Measurements from ENCODE around the gene LRRC27. TPM values are rescaled to one million over a fixed set of nuclear protein-coding genes. Genes with fewer than 3 reads are reported as not detected.
"Not testable (repeated sequence)": the region's sequence is repeated elsewhere in the genome, so short reads cannot be mapped to it uniquely, and the experiment has no call there.

Gene LRRC27
- polyA plus RNA-seq, 3 donors = 21.1 to 41.9 (median 25.8) TPM

DNA sequence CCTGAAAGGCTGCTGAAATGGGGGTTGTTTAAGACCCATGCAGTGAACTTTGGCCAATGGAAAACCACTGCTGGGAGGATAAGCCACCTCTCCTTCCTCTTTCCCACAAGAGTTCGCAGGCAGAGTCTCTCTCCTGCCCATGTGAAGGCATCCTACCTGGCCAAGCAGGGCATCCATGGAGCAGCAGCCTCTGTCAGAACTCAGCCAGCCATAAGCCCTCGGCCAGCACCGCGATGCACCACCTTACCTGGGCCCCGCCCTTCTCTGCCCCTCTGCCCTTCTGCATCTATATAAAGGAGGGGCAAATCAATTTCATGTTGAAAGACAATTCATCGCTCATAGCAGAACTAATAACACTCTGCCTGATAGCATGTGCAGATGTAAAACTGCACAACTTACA is 18.1 kb upstream of the LRRC27 start:
- no peak for DNase-seq (ENCODE audit: low read depth in 3 of 3, low spot score in 2 of 3)

DNA sequence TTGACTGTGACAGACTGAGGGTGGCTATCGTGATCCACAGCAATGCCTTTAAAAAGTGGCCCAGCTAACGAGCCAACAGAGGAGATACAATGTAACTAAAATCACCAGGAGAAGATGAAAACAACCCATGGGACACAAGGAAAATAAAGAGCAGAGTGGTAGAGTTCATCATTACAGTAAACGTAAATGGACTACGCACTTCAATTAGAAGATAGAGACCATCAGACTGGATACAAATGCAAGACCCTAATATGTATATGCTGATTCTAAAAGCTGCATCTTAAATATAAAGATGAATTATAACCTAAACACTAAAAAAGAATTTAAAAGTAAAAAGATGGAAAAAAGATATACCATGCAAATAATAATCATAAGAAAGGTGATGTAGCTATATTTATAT is 17.7 kb upstream of the LRRC27 start:
- DNase-seq (ENCODE audit: low read depth in 3 of 3, low spot score in 2 of 3) = no peak

DNA sequence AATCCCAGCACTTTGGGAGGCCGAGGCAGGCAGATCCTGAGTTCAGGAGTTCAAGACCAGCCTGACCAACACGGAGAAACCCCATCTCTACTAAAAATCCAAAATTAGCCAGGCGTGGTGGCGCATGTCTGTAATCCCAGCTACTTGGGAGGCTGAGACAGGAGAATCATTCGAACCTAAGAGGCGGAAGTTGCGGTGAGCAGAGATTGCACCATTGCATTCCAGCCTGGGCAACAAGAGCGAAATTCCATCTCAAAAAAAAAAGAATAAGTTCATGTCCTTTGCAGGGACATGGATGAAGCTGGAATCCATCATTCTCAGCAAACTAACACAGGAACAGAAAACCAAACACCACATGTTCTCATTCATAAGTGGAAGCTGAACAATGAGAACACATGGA is 17.1 kb upstream of the LRRC27 start:
- DNase-seq (ENCODE audit: low read depth in 3 of 3, low spot score in 2 of 3) = not testable (repeated sequence)

DNA sequence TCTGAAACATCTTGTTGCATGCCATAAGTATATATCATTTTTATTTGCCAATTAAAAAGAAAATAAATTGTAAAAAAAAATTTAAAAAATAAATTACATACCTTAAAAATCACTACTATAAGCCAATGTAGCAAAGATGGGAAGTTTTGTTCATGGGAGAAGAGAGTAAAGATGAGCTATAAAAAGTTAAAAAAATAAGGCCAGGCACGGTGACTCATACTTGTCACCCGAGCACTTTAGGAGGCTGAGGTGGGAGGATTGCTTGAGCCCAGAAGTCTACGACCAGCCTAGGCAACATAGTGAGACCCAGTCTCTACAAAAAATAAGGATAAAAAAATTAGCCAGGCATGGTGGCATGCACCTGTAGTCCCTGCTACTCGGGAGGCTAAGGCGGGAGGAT is 15.9 kb upstream of the LRRC27 start:
- DNase-seq (ENCODE audit: low read depth in 3 of 3, low spot score in 2 of 3) = no peak

DNA sequence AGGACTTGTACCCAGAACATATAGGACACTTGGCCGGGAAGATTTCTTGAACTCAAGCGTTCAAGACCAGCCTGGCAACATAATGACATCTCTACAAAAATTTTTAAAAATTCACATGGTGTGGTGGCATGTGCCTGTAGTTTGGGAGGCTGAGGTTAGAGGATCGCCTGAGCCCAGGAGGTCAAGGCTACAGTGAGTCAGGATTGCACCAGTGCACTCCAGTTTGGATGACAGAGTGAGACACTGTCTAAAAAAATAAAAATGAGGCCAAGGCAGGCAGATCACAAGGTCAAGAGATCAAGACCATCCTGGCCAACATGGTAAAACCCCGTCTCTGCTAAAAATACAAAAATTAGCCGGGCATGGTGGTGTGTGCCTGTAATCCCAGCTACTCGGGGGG is 14.5 kb upstream of the LRRC27 start:
- not testable (repeated sequence) for DNase-seq (ENCODE audit: low read depth in 3 of 3, low spot score in 2 of 3)

DNA sequence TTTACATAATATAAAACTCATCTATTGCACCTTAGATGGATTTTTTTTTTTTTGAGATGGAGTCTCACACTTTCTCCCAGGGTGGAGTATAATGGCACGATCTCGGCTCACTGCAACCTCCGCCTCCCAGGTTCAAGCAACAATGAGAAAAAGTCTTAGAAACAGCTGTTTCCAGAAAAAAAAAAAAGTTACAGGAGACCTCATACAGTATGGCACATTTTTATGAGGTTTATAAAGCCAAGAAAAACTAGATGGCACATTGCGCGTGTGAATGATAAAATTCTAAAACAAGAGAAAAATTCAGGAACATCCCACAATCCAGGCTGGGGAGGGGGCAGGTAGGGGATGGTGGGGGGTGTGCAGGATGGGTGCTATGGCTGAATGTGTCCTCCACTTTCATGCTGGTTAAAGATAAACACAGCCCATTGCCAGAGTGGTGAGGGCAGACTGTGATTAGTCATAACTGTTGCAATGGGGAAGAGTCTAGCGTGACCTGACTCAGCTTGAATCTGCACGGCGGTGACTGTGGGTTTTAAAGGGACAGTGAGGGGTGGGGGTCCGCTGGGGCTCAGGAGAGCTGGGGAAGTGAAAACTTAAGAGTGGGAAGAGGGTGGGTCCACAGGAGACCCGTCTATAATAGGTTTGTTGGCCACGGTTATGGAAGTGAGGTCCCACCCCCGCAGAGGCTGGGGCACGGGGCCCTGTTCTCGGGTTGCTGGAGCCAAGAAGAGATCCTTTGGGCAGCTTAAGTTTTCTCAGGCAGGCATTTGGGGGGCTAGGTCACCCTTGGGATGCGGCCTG is 11.9 kb upstream of the LRRC27 start:
- no peak for DNase-seq (ENCODE audit: low read depth in 3 of 3, low spot score in 2 of 3)

DNA sequence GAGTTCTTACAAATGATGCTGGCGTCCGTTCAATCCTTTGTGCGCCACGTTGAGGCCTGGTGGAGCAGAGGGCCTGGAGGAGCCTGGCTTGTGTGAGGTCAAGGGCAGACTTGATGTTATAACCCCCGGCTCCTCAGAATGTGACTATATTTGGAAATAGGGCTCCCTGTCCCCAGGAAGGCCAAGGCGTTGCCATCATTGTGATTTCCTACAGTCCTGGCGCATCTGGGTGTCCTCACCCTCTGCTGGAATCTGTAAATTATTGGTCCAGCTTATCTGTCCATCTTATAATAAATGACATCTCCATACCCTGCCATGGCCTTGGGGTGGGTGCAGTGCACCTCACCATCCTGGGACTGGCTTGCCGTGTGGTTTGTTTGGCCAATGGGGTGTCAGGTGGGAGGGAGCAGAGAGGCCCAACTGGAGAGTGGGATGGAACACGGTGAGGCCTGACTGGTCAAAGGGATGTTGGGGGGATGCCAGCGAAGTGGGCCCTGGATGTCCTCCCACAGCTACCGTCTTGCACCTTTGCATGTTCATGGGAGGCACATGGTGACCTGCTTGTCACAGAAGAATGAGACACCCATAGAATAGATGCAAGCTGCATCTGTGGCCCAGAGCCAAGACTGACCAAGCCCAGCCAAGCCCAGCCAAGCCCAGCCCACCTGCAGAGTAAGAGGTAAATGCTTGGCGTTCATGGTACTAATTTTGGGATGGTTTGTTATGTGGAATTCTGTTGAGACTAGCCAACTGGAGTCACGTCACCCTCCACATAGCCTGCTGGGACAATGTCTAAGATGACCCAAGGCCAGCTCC is 11.1 kb upstream of the LRRC27 start:
- DNase-seq (ENCODE audit: low read depth in 3 of 3, low spot score in 2 of 3) = no peak

DNA sequence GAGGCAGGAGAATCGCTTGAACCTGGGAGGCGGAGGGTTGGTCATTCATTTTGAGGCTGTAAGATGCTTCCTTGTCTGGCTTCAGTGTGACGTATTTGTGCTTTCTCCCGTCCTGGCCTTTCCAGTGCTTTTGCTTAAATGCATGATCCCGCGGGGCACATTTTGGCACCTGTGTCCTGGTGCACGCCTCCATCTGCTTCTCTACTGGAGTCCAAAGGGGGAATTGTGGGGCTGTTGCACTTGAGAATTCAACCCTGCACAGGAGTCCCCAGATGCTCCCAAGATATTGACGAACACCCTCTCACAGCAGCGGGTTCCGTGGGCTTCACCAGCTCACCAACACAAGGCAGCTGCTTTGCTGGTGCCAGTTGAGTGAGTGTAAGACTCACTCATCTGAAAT is 10.3 kb upstream of the LRRC27 start:
- DNase-seq (ENCODE audit: low read depth in 3 of 3, low spot score in 2 of 3) = no peak

DNA sequence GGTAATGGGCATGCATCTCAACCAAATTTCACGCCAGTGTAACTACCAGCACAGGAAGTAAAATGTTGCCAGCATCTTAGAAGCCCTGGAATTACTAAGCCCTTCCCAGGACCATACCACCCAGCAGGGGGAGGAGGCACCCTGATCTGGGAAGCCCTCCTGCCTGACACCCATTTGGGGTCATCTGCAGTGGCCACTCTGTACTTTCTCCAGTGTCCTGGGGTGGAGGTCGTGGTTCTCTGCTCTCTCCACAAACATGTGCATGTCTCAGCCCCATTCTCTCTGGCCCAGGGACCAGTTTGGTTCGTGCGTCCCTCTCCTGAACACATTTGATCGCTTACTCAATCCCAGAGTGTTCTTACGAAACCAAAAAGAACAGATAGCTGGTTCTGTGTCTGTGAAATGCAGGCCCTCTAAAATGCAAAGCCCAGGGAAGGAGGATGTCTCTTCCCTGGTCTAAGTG is 9.4 kb upstream of the LRRC27 start:
- DNase-seq (ENCODE audit: low read depth in 3 of 3, low spot score in 2 of 3) = no peak

DNA sequence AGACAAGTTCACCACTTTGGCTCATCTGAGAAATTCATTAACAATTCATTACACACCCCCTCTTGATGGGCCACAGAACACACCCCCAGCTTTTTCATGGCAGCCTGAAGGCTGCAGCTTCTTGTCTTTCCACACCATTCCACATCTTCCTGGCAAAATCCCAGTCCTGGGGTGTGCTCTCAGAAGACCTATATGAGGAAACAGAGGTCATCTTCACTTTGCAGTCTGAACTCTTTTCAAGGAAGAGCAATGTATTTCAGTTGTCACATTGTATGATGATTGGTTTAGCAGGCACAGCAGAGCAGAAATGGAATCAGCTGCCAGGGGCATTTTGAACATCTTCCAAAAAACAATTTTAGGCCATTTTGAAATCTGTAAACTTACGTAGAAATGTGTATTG is 7.8 kb upstream of the LRRC27 start:
- DNase-seq (ENCODE audit: low read depth in 3 of 3, low spot score in 2 of 3) = no peak

DNA sequence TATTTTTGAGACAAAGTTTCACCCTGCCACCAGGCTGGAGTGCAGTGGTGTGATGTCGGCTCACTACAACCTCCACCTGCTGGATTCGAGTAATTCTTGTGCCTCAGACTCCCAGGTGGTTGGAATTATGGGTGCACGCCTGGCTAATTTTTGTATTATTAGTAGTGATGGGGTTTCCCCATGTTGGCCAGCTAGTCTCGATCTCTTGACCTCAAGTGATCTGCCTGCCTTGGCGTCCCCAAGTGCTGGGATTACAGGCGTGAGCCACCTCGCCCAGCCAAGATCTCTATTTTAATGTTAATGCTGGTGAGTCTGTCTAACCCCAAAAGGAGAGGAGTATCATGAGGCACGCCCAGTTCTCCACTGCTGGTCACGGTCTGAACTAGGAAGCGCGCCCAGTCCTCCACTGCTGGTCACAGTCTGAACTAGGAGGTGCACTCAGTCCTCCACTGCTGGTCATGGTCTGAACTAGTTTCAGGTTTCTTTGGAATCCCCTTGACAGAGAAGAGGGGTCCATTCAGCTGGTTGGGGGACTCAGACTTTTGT is 5.6 kb upstream of the LRRC27 start:
- DNase-seq (ENCODE audit: low read depth in 3 of 3, low spot score in 2 of 3) = no peak

DNA sequence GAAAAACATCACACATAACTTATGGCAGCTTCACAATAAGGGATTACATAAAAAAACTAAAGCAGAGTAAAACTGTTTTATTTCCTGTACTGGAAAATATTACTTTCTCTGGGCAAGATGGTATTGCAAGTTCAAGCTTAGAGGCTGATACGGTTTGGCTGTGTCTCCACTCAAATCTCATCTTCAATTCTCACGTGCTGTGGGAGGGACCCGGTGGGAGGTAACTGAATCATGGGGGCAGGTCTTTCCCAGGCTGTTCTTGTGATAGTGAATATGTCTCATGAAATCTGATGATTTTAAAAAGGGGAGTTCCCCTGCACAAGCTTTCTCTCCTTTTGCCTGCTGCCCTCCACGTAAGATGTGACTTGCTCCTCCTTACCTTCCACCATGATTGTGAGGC is 5.1 kb upstream of the LRRC27 start:
- no peak for DNase-seq (ENCODE audit: low read depth in 3 of 3, low spot score in 2 of 3)

DNA sequence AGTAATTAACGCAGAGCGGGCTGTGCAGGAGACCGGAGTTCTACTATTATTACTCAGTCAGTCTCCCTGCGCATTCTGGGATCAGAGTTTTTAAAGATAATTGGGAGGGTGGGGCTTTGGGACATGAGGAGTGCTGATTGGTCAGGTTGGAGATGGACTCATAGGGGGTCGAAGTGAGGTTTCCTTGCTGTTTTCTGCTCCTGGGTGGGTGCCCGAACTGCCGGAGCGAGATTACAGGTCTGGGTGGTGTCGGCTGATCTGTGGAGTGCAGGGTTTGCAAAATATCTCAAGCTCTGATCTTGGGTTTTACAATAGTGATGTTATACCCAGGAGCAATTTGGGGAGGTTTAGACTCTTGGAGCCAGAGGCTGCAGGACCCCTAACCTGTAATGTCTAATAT is 3.9 kb upstream of the LRRC27 start:
- no peak for DNase-seq (ENCODE audit: low read depth in 3 of 3, low spot score in 2 of 3)

DNA sequence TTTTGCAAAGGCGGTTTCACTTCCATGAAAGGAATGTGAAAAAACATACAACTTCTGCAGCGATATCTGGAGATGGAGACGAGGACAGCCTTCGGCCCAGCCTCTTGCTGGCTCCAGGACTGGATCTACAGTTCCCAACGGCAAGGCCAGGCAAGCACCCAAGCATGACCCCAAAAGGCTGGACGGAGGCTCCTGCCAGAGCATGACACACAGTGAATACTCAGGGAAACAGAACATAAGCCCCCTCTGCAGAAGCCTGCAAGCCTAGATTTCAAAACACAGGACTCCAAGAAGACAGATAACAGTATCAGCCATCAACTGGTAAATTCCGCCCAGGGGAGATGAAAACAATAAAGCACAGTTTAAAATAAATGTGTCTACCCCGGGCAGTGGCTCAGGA is 3.3 kb upstream of the LRRC27 start:
- DNase-seq (ENCODE audit: low read depth in 3 of 3, low spot score in 2 of 3) = no peak

DNA sequence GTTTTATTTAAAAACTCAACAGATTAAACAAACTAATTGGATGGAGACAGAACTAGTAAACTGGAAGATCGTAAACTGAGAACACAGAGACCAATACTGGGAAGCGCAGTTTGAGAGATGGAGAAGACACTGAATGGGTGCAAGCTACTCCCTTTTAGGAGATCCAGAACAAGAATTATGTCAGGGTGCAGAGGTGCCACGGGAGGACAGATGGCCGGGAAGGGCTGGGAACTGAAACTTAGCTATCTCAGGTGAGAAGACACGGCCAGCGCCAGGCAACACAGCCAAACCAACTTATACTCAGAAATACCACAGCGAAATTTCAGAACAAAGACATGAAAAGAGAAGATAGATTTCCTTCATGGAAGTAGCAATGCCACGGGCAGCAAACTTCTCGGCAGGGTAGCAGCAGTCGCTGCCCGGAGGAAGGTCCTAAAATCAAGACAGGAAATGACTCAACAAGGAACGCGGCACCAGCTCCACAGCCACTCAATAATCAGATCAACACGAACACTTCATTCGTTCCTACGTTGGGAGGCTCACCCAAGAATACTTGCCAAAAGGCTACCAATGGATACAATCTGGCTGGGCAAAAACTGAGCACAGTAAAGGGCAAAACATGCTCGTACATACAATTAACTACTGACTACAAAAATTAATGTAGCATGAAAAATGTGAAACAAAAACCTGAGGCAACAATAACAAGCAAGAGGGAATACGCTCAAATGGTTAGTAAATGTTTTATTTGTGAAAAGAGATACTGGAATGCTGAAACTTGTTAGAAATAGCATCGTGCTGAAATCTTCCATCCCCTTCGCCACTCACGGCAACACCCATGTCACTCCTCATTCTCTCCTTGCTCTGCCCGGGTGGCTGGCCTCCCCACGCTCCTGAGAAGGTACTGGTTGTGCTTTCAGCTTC is 2.2 kb upstream of the LRRC27 start:
- DNase-seq (ENCODE audit: low read depth in 3 of 3, low spot score in 2 of 3) = no peak

DNA sequence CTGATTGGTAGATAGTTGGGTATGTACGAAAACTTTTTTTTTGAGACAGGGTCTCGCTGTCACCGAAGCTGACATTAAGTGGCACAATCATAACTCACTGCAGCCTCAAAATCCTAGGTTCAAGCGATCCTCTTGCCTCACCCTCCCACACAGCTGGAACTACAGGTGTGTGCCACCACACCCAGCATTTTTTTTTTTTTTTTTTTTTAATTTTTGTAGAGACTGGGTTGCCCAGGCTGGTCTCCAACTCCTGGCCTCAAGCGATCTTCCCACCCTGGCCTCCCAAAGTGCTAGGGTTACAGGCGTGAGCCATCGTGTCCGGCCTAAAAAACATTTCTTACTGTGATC is 1.5 kb upstream of the LRRC27 start:
- no peak for DNase-seq (ENCODE audit: low read depth in 3 of 3, low spot score in 2 of 3)

DNA sequence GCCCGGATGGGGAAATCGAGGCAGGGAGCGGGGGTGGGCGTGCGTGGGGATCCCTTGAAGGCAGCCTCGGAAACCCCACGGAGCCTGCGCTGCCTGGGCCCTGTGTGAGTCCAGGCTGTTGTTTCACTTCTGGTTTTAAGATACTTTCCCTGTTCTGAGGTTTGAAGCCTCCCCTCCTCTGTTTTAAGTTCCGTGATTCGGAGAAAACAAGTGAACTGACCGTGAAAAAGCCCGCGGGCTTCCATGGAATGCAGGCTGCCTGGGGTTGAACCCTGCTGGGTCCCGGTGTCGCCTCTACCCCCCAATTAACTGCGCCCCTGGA is 401 bp downstream of the LRRC27 start:
- DNase-seq (ENCODE audit: low read depth in 3 of 3, low spot score in 2 of 3) = no peak

DNA sequence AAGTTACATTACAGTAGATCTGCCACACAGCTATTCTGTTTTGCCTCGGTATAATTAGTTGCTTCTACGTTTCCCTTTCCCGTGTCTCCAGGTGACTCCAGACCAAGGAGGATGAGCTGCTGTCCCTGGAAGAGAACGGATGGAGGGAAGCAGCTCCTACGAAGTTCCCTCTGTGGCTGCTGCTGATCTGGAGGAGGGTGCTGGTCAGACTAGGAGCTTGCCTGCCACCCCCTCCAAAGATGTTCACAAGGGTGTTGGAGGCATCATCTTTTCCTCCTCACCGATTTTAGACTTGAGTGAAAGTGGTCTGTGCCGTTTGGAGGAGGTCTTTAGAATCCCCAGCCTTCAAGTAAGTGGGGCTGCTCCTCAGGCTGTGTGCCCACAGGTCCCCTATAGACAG is 1.4 kb downstream of the LRRC27 start:
- DNase-seq (ENCODE audit: low read depth in 3 of 3, low spot score in 2 of 3) = no peak

DNA sequence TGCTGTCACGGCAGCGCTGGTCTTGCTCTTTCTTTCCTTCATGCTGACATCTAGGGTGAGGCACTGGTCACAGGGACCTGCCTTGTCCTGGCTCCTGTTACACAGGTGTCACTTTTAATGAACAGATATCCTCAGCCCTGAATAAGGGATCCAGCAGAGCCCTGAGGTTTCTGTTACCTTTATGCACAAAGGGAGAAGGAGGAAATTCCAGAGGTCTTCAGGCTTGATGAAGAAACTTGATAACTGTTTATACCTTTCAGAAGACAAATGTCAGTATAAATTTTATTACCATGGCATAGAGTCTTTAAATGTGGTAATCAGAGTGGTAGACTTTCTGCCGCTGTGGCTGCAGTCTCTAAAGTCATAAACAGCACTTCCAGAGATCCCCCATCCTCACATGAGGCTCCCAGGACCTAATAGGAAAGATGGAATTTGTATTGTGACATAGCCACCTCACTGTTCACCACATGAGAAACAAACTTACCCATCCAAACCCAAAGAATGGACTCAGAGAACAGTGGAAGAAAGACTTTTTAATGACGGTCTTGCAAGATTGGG is 2.7 kb downstream of the LRRC27 start:
- no peak for DNase-seq (ENCODE audit: low read depth in 3 of 3, low spot score in 2 of 3)

DNA sequence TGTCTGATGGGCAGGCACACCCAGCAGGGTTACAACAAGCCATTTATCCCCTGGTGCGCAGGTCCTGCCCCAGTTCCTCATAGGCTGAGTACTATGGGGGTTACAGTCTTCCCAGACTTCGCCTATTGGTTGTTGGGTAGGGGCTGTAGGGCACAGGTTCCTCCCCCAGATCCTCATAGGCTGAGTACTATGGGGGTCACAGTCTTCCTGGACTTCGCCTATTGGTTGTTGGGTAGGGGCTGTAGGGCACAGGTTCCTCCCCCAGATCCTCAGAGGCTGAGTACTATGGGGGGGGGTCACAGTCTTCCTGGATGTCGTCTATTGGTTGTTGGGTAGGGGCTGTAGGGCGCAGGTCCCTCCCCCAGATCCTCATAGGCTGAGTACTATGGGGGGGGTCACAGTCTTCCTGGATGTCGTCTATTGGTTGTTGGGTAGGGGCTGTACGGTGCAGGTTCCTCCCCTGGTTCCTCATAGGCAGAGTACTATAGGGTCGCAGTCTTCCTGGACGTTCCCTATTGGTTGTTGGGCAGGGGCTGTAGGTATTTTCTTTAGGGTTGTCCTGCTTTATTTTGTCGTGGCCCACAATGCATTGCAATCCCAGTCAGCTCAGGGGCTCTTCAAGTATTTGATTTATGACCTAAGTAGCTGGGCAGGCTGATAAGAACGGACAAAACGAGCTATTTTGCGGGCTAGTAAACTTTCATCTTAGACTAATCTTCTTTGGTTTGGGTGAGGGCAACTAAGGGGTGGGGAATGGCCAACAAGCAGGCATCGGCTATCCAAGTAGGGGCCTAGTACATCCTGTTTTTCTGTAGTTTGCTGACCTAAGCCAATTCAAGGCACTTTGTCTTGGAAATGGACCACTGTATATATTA is 3.4 kb downstream of the LRRC27 start:
- no peak for DNase-seq (ENCODE audit: low read depth in 3 of 3, low spot score in 2 of 3)
